ACC112 (cell line): ENCODE data around the gene AUTS2.
"Not testable (repeated sequence)": the region's sequence is repeated elsewhere in the genome, so short reads cannot be mapped to it uniquely, and the experiment has no call there.

Experiments used
- H2AFZ ChIP-seq: fragments of 200-600 bp; sonication (generic); one replicate; pipeline ENCODE4 v1.6.0; 2017; ENCODE audit warnings: antibody characterized with exemption, low read length; ENCODE audit not compliant: unreplicated experiment
- H3K27ac ChIP-seq: fragments of 200-600 bp; sonication (generic); 2 replicates; pipeline ENCODE4 v1.5.1; 2014; ENCODE audit warnings: low read depth, mild to moderate bottlenecking, antibody characterized with exemption, low read length, moderate library complexity
- H3K27me3 ChIP-seq: fragments of 200-600 bp; sonication (generic); 2 replicates; pipeline ENCODE4 v1.6.1; 2014; ENCODE audit warnings: mild to moderate bottlenecking, antibody characterized with exemption, low read length, moderate library complexity, mixed read lengths; ENCODE audit not compliant: insufficient read depth
- H3K36me3 ChIP-seq: fragments of 200-600 bp; sonication (generic); 2 replicates; pipeline ENCODE4 v1.6.1; 2016; ENCODE audit warnings: mild to moderate bottlenecking, antibody characterized with exemption, low read length, moderate library complexity, mixed read lengths; ENCODE audit not compliant: insufficient read depth
- H3K4me1 ChIP-seq: fragments of 200-600 bp; sonication (generic); one replicate; pipeline ENCODE4 v1.6.1; 2016; ENCODE audit warnings: low read length, mixed read lengths; ENCODE audit not compliant: insufficient read depth, unreplicated experiment, control insufficient read depth
- H3K4me3 ChIP-seq: fragments of 200-600 bp; sonication (generic); 2 replicates; pipeline ENCODE4 v1.5.1; 2014; ENCODE audit warnings: mild to moderate bottlenecking, low read depth, low read length
- H3K79me2 ChIP-seq: fragments of 200-600 bp; sonication (generic); one replicate; pipeline ENCODE4 v1.6.0; 2016; ENCODE audit warnings: low read length; ENCODE audit not compliant: control insufficient read depth, unreplicated experiment, insufficient read depth

The AUTS2 gene

GRCh38 chr7:69772718-69773436 is 174.6 kb downstream of the AUTS2 start:
- no peak overlapping the region for H3K4me3 ChIP-seq
- H3K4me1 ChIP-seq = peaks cover 11% of the 10 kb centered on the region
- H2AFZ ChIP-seq = no peak overlapping the region
- H3K36me3 ChIP-seq = no peaks in the 10 kb centered on the region
- H3K79me2 ChIP-seq = no peaks in the 10 kb centered on the region
- no peak overlapping the region for H3K27ac ChIP-seq
- no peaks in the 10 kb centered on the region for H3K27me3 ChIP-seq

DNA sequence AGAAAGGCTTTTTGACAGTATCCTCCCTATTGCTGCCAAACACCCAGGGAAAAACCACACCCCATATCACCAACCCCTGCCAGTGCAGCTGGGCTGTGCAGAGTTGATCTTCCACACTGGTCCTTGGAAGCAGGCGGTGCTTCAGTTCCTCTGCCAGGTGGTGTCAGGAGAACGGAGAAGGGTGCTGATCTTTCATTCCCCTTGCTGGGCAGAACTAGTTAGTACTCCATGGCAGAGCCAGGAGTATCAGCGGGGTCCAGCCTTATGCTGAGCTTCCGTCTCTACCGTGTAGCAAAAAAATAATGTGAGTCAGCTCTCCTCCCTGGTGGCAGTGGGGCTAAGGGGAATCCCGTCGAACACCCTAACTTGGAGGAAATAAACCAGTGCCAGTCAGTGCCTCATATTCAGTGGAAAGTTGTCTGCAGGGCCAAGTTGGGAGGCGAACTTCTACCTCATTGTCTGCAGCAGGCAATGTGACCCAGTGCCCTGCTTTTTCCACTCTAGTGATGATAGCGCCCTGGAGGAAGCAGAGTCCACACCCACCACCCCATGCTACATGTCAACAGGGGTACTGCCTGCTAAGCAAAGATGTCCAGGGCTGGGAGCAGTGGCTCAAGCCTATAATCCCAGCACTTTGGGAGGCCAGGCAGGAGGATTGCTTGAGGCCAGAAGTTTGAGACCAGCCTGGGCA is 175.4 kb downstream of the AUTS2 start:
- no peaks in the 10 kb centered on the region for H3K27me3 ChIP-seq
- H3K79me2 ChIP-seq = no peaks in the 10 kb centered on the region
- no peak overlapping the region for H2AFZ ChIP-seq
- no peak overlapping the region for H3K4me3 ChIP-seq
- peaks cover 11% of the 10 kb centered on the region for H3K4me1 ChIP-seq
- H3K36me3 ChIP-seq = no peaks in the 10 kb centered on the region
- no peak overlapping the region for H3K27ac ChIP-seq

GRCh38 chr7:69775231-69775771 is 177.0 kb downstream of the AUTS2 start:
- Histone ChIP-seq H3K79me2 (no peaks in the 10 kb centered on the region), H3K27ac (peak overlapping the region; percentile 47), H3K4me1 (peaks cover 11% of the 10 kb centered on the region), H3K4me3 (no peak overlapping the region), H3K36me3 (no peaks in the 10 kb centered on the region), H3K27me3 (no peaks in the 10 kb centered on the region), H2AFZ (no peak overlapping the region)

DNA sequence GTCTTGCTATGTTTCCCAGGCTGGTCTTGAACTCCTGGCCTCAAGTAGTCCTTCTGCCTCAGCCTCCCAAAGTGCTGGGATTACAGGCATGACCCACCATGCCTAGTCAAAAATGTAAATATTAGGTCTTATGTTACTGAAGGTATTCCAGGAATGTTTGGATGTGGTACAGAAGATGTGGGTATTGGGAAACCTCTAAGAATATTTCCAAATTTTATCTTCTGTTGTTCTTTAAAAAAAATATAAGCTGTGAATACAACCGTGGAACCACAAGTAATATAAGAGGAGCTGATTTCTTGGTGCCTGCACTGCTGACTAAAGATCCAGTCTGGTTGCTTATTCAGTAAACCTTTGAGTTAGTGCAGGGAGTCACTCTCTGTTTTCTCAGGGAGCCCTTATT is 178.3 kb downstream of the AUTS2 start:
- Histone ChIP-seq H3K4me1 (peaks cover 13% of the 10 kb centered on the region), H3K4me3 (no peak overlapping the region), H3K79me2 (no peaks in the 10 kb centered on the region), H3K27me3 (no peaks in the 10 kb centered on the region), H2AFZ (no peak overlapping the region), H3K27ac (no peak overlapping the region), H3K36me3 (no peaks in the 10 kb centered on the region)

DNA sequence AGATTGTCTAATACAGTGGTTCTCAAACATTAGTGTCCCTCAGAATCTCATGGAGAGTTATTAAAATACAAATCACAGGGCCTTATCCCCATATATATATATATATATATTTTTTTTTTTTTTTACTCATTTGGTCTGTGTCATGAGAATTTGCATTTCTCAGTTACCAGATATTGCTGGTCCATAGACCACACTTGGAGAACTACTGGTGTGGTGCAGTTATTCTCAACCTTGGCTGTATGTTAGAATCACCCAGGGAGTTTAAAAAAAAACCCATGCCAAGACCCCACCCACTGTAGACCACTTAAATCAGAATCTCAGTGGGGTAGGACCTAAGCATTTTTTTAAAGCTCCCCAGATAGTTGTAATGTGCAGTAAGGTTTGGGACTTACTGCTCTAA is 179.9 kb downstream of the AUTS2 start:
- Histone ChIP-seq H3K27ac (no peak overlapping the region), H2AFZ (no peak overlapping the region), H3K27me3 (no peaks in the 10 kb centered on the region), H3K79me2 (no peaks in the 10 kb centered on the region), H3K4me1 (peaks cover 14% of the 10 kb centered on the region), H3K36me3 (no peaks in the 10 kb centered on the region), H3K4me3 (no peak overlapping the region)

DNA sequence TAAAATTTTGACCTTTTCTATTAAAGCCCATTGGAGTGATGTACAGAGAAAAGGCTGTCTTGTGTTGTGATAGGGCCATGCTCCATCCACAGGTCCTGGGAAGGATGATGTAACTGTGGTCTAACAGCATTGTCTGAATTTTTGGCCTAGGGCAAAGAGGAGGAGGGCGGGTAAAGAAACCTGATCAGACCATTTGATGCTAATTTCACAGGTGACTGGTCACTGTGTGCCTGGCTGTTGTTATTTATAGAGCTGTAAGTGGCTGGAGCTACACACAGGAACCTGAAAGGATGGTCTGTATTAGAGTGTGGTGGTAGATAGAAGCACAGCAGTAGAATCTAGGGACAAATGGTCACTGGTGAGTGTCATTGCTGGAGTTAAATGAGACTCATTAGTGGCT is 182.1 kb downstream of the AUTS2 start:
- Histone ChIP-seq H3K36me3 (no peaks in the 10 kb centered on the region), H3K4me3 (no peak overlapping the region), H3K79me2 (no peaks in the 10 kb centered on the region), H3K4me1 (peaks cover 5% of the 10 kb centered on the region), H3K27ac (no peak overlapping the region), H2AFZ (no peak overlapping the region), H3K27me3 (no peaks in the 10 kb centered on the region)

- Histone ChIP-seq H3K27ac (no peak overlapping the region), H3K79me2 (no peaks in the 10 kb centered on the region), H3K27me3 (no peaks in the 10 kb centered on the region), H3K4me3 (peak overlapping the region; percentile 17; the same call in 1 of the 2 replicates), H3K36me3 (no peaks in the 10 kb centered on the region), H2AFZ (peak overlapping the region; percentile 56), H3K4me1 (peaks cover 3% of the 10 kb centered on the region)
These were observed 183.2 kb downstream of the AUTS2 start for GRCh38 chr7:69781412-69781846.

- H3K4me1 ChIP-seq = peaks cover 3% of the 10 kb centered on the region
- H3K4me3 ChIP-seq = no peak overlapping the region
- no peak overlapping the region for H3K27ac ChIP-seq
- no peaks in the 10 kb centered on the region for H3K36me3 ChIP-seq
- H3K27me3 ChIP-seq = no peaks in the 10 kb centered on the region
- no peaks in the 10 kb centered on the region for H3K79me2 ChIP-seq
- H2AFZ ChIP-seq = no peak overlapping the region
These were observed 184.8 kb downstream of the AUTS2 start for GRCh38 chr7:69782917-69783684.

DNA sequence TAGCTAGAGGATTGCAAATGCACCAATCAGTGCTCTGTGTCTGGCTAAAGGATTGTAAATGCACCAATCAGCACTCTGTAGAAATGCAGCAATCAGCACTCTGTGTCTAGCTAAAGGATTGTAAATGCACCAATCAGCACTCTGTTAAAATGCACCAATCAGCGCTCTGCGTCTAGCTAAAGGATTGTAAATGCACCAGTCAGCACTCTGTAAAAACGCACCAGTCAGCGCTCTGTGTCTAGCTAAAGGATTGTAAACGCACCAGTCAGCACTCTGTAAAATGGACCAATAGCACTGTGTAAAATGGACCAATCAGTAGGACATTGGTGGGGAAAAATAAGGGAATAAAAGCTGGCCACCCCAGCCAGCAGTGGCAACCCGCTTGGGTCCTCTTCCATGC is 187.9 kb downstream of the AUTS2 start:
- not testable (repeated sequence) for H3K27me3 ChIP-seq, H3K27ac ChIP-seq, H2AFZ ChIP-seq, H3K4me3 ChIP-seq, H3K36me3 ChIP-seq, H3K79me2 ChIP-seq, H3K4me1 ChIP-seq

GRCh38 chr7:69786730-69787395 is 188.6 kb downstream of the AUTS2 start:
- Histone ChIP-seq H3K79me2 (no peaks in the 10 kb centered on the region), H3K36me3 (no peaks in the 10 kb centered on the region), H2AFZ (no peak overlapping the region), H3K27ac (no peak overlapping the region), H3K4me3 (no peak overlapping the region), H3K4me1 (no peaks in the 10 kb centered on the region), H3K27me3 (no peaks in the 10 kb centered on the region)
